Mucosa of descending colon (tissue), 3 donors: ENCODE results near the gene PKN2. TPM values are rescaled to one million over a fixed set of nuclear protein-coding genes. Genes with fewer than 3 reads are reported as not detected.
A peak's percentile ranks its signal among the peaks of the same experiment; 100 is the strongest.

Experiments
- ATAC-seq: fragments of 200-7000 bp; cut with Tn5 transposase; one replicate; pipeline ENCODE4 v1.9.1; 2020; ENCODE audit warnings: mild to moderate bottlenecking, moderate library complexity
- DNase-seq, 3 donors: peaks; one replicate each; pipeline ENCODE4 v3.0.0-alpha.2; 2020
- H3K36me3 ChIP-seq: fragments of 200-600 bp; one replicate; pipeline ENCODE4 v1.8.0; 2021; ENCODE audit warnings: low read depth, mild to moderate bottlenecking
- H3K4me1 ChIP-seq: fragments of 200-600 bp; one replicate; pipeline ENCODE4 v1.8.0; 2021; ENCODE audit warnings: low read depth, mild to moderate bottlenecking
- H3K4me3 ChIP-seq: fragments of 200-600 bp; one replicate; pipeline ENCODE4 v1.8.0; 2021; ENCODE audit warnings: mild to moderate bottlenecking
- H3K9me3 ChIP-seq: fragments of 200-600 bp; one replicate; pipeline ENCODE4 v1.8.0; 2021; ENCODE audit warnings: mild to moderate bottlenecking
- intact Hi-C, 2 donors: fragments of 100-400 bp; cut with DNase I in 1 of 2; cut with micrococcal nuclease in 1 of 2; formaldehyde crosslinking; loops; one replicate each; pipeline versions ENCODE4 v1.11.0 to v1.11.1; 2022; cut with DNase I, micrococcal nuclease
- total RNA-seq, 3 donors: library from RNA; stranded (reverse); fragmentation: NEBNext Ultra II Directional in 2 of 3; extraction: Animal tissue kit (Norgen Biotek cat#: 25700) in 2 of 3; gene quantifications; one replicate each; pipeline versions ENCODE4 v1.2.1 to v1.2.4, GENCODE V29; 2021 to 2023
- TF ChIP-seq, protein P1 (sequence below): fragments of 200-600 bp; IDR thresholded peaks from one replicate; pipeline ENCODE4 v1.8.0; 2022; ENCODE audit warnings: antibody characterized with exemption, mild to moderate bottlenecking
- donor health status: DM: no; HTN: no; CAD: no; lungs with moderate emphysema.
- donor health status: DM: no; HTN: no; CAD: no.
- donor health status: DM: no; HTN: yes; CAD: no.

Gene PKN2
- total RNA-seq, 3 donors from 2014 or later = 54.6 to 81.9 (median 58.0) TPM

DNA sequence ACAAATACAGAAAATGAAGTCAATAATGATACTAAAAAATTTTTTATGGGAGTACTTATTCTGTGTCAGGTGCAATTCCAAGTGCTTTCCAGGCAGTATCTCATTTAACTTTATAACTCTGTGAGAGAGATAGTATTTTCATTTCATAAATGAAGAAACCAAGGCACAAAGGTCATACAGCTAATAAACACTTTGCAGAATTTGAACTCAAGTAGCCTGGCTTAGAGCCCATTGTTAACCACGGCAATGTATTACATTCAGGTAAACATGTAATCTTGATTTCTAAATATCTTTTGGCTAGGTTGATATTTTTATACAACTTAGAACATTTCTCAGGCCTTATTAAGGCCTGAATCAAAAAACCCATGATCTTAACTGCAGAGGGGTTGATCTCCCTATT, 28.9 kb upstream of the PKN2 start:
- H3K4me3 ChIP-seq = no peak overlapping the region
- no peaks in the 10 kb centered on the region for H3K9me3 ChIP-seq
- no peaks in the 10 kb centered on the region for H3K4me1 ChIP-seq
- intact Hi-C loops = no loop called here
- DNase-seq = no peak
- TF ChIP-seq, protein P1, sequence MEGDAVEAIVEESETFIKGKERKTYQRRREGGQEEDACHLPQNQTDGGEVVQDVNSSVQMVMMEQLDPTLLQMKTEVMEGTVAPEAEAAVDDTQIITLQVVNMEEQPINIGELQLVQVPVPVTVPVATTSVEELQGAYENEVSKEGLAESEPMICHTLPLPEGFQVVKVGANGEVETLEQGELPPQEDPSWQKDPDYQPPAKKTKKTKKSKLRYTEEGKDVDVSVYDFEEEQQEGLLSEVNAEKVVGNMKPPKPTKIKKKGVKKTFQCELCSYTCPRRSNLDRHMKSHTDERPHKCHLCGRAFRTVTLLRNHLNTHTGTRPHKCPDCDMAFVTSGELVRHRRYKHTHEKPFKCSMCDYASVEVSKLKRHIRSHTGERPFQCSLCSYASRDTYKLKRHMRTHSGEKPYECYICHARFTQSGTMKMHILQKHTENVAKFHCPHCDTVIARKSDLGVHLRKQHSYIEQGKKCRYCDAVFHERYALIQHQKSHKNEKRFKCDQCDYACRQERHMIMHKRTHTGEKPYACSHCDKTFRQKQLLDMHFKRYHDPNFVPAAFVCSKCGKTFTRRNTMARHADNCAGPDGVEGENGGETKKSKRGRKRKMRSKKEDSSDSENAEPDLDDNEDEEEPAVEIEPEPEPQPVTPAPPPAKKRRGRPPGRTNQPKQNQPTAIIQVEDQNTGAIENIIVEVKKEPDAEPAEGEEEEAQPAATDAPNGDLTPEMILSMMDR = no peak
- no peak for ATAC-seq
- no peaks in the 10 kb centered on the region for H3K36me3 ChIP-seq

DNA sequence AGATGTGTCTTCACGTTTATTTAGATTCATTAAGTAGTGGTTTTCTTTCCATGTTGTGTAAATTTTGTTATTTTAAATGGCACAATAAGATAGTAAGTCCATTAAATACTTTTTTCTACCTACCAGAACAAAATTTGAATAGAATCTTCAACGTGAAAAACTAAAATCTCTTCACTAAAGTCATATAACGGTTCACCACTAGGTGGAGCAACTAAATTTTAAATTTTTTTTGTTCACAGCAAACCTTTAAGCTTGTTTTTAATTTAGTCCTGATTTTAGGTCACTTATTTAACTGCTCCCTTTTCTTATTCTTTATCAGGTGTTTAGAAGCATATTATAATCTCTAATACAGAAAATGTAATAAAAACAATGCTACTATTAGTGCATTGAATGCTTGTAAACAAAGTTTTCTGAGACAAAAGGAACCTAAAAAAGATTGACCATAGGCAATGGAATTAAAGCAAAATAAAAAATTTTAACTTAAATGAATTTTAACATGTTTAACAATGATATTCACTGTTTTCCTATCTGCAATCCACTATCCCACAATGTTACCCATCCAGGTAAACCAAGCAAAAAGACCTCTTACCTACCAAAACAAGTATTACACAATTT, 28.3 kb upstream of the PKN2 start:
- H3K4me3 ChIP-seq = no peak overlapping the region
- intact Hi-C loops = no loop called here
- no peaks in the 10 kb centered on the region for H3K36me3 ChIP-seq
- ATAC-seq = no peak
- no peaks in the 10 kb centered on the region for H3K9me3 ChIP-seq
- no peaks in the 10 kb centered on the region for H3K4me1 ChIP-seq
- no peak for DNase-seq
- TF ChIP-seq, protein P1 = no peak

DNA sequence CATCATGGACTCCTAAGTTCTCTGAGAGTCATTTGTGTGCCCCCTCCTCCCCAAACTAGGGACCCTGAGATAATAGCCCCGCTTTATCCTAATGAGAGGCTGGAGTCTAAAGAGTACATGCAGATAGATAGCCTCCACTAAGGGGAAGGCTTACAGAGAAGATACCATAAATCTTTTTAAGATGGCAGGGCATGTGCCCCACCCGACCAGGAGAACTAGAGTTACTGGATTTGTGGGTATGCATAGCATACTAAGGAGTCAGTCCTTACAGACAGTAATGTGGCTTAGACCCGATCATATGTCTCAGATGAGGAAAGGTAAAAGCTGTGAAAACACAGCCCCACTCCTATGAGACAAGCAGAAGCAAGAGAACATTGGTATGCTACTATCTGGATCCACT, 25.7 kb upstream of the PKN2 start:
- no peak for DNase-seq
- Histone ChIP-seq H3K4me1 (no peaks in the 10 kb centered on the region), H3K4me3 (no peak overlapping the region), H3K9me3 (no peaks in the 10 kb centered on the region), H3K36me3 (no peaks in the 10 kb centered on the region)
- peak; percentile 51 for ATAC-seq
- intact Hi-C loops = no loop called here
- TF ChIP-seq, protein P1 = no peak

DNA sequence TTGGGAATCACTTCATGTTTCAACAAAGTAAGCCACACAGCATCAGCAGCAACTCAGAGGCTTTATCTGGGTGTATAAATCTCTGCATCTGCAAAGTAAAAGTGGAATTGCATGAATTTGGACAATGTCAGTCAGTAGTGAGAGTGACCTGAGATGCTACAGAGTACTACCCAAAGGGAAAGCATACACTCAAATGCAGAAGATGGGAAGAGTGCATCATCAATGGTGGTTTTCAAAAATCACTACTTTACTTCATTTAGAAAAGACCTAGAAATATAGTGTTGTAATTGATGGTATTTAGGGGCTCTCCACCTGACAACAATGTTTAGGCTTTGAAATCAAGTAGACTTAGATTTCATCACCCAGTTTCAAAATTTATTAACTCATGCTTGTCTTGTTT, 24.5 kb upstream of the PKN2 start:
- no peaks in the 10 kb centered on the region for H3K4me1 ChIP-seq
- intact Hi-C loops = no loop called here
- H3K36me3 ChIP-seq = no peaks in the 10 kb centered on the region
- H3K4me3 ChIP-seq = no peak overlapping the region
- H3K9me3 ChIP-seq = no peaks in the 10 kb centered on the region
- no peak for DNase-seq
- TF ChIP-seq, protein P1 = no peak
- ATAC-seq = no peak

DNA sequence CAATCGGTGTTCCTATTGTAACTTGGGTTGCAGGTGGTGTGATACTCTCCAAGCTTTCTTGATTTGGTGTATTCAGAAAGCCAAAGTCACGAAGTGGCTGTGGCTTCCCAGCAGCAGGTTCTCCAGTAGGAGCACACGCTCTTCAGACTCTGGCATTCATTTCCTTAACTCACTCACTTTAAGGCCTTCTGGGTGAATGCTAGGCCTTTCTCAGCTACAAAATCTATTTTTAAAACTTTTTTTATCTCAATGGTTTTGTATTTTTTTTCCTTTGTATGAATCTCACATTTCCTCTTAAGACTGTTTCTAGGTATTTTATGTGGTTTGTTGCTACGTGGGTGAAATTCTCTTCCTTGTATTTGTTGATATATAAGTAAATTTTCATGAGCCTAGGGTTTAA, 22.9 kb upstream of the PKN2 start:
- no peak for DNase-seq
- no peak for ATAC-seq
- TF ChIP-seq, protein P1 = no peak
- intact Hi-C loops = no loop called here
- Histone ChIP-seq H3K9me3 (no peaks in the 10 kb centered on the region), H3K4me1 (no peaks in the 10 kb centered on the region), H3K4me3 (no peak overlapping the region), H3K36me3 (no peaks in the 10 kb centered on the region)
